ENCODE results near the gene RASSF3. TPM values are rescaled to one million over a fixed set of nuclear protein-coding genes. Genes with fewer than 3 reads are reported as not detected.

The RASSF3 gene
- total and polyA plus RNA-seq, 5 donors from 2014 or later, result 5.5 to 158 (median 10.5) TPM

DNA sequence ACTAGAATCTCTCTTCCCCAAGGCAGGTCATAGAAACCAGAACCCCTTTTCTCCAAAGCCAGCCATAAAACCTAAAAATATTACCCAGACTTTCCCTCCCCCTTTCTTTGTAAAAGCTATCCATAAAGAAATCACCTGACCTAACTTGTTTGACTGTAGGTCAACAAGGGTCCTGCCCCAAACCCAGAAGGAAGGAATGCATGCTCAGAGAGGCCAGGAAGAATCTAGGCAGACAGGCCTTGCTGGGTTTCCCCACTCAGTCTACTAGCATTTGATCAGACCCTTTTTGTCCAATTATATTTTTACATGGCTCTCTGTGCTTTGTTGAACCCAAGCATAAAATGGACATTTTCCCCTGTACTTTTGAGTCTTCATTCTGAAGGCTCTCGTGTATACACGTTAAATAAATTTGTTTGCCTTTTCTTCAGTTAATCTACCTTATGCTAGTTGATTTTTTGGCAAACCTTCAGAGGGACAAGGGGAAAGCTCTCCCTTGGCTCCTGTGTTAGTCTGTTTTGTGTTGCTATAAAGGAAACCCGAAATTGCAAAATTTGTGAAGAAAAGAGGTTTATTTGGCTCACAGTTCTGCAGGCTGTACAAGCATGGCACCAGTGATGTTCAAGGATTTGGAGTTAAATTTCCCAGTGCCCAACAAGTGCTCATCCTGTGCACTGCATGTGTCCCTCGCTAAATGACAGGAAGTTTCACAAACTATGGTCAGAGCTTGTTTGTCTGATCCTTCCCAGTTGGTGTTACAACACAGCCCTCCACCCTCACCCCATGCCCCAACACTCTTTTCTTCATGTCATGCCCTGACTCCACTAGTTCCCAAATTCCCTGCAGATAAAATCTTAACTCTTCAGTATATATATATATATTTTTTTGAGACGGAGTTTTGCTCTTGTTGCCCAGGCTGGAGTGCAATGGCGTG is 14.2 kb upstream of the RASSF3 start:
- Mint-ChIP-seq H3K4me1 (peaks cover 5 to 44% (median 20%) of the 10 kb centered on the region in 4 donors), H3K4me3 (no peak overlapping the region), H3K9me3 (no peaks in the 10 kb centered on the region), H3K36me3 (peaks cover 3% of the 10 kb centered on the region), H3K27me3 (peaks cover 17% of the 10 kb centered on the region), H3K27ac (peak overlapping the region in 1 of 3 donors; percentile 16)
- Histone ChIP-seq H3K27me3 (ENCODE audit: control insufficient read depth, insufficient read depth, low read length) (no peaks in the 10 kb centered on the region), H3K9me3 (ENCODE audit: control insufficient read depth in 2 of 2, low read length in 2 of 2) (no peaks in the 10 kb centered on the region), H3K36me3 (ENCODE audit: control insufficient read depth, insufficient read depth, low read length) (no peaks in the 10 kb centered on the region), H3K4me1 (ENCODE audit: control insufficient read depth, insufficient read depth, low read length, poor library complexity, severe bottlenecking) (peaks cover 19% of the 10 kb centered on the region), H3K27ac (ENCODE audit: insufficient read depth, low read length, poor library complexity, severe bottlenecking) (no peak overlapping the region), H3K4me3 (ENCODE audit: low read depth, low read length) (no peak overlapping the region)
- no peak for DNase-seq
- ATAC-seq (ENCODE audit: low read depth in 2 of 2), result no peak

DNA sequence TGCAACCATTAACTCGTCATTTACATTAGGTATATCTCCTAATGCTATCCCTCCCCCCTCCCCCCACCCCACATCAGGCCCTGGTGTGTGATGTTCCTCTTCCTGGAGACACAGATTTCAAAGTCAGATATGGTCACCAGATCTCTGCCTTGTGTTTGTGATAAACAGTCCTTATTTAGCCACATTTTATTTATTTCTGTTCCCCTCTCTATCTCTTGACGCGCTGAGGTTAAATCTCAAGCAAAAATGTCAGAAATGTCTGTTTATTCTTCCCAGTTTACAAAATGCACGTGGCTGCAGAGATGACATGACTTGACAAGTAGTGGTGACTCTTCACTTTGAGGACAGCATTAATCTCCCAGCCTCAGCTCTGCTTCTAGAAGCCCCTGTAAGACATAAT is 11.5 kb upstream of the RASSF3 start:
- DNase-seq (no peak), ATAC-seq (ENCODE audit: low read depth in 2 of 2) (no peak)
- Histone ChIP-seq H3K4me1 (ENCODE audit: control insufficient read depth, insufficient read depth, low read length, poor library complexity, severe bottlenecking) (peaks cover 19% of the 10 kb centered on the region), H3K36me3 (ENCODE audit: control insufficient read depth, insufficient read depth, low read length) (no peaks in the 10 kb centered on the region), H3K9me3 (ENCODE audit: control insufficient read depth in 2 of 2, low read length in 2 of 2) (no peaks in the 10 kb centered on the region), H3K27me3 (ENCODE audit: control insufficient read depth, insufficient read depth, low read length) (no peaks in the 10 kb centered on the region), H3K27ac (ENCODE audit: insufficient read depth, low read length, poor library complexity, severe bottlenecking) (no peak overlapping the region), H3K4me3 (ENCODE audit: low read depth, low read length) (peak overlapping the region; percentile 55)
- Mint-ChIP-seq H3K4me3 (peak overlapping the region in 3 of 4 donors; percentile 0 to 72 (median 67)), H3K36me3 (peaks cover 3% of the 10 kb centered on the region), H3K4me1 (peaks cover 5 to 44% (median 20%) of the 10 kb centered on the region in 4 donors), H3K9me3 (no peaks in the 10 kb centered on the region), H3K27ac (peak overlapping the region in 2 of 3 donors; percentile 8 to 21), H3K27me3 (peaks cover 5% of the 10 kb centered on the region)

DNA sequence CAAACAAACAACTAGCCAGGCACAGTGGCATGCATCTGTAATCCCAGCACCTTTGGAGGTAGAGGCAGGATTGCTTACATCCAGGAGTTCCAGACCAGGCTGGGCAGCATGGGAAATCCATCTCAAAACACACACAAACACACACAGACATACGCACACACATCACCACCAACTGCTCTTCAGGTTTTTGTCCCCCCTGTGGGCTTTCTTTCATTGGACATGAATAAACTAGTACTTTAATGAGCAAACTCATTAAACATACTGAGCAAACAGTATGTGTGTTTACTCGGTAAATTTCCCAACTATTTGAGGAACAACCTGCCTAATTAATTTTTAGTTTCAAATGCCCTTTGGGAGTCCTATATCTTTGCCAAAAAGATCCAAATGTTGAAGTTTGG is 10.1 kb upstream of the RASSF3 start:
- Mint-ChIP-seq H3K4me1 (peaks cover 5 to 44% (median 20%) of the 10 kb centered on the region in 4 donors), H3K27me3 (peaks cover 5% of the 10 kb centered on the region), H3K27ac (no peak overlapping the region), H3K9me3 (no peaks in the 10 kb centered on the region), H3K36me3 (peaks cover 3% of the 10 kb centered on the region), H3K4me3 (peak overlapping the region in 1 of 4 donors; percentile 71)
- H3K27ac ChIP-seq (ENCODE audit: insufficient read depth, low read length, poor library complexity, severe bottlenecking), result no peak overlapping the region
- no peak overlapping the region for H3K4me3 ChIP-seq (ENCODE audit: low read depth, low read length)
- H3K27me3 ChIP-seq (ENCODE audit: control insufficient read depth, insufficient read depth, low read length), result no peaks in the 10 kb centered on the region
- DNase-seq, result no peak
- no peaks in the 10 kb centered on the region for H3K36me3 ChIP-seq (ENCODE audit: control insufficient read depth, insufficient read depth, low read length)
- no peak for ATAC-seq (ENCODE audit: low read depth in 2 of 2)
- H3K9me3 ChIP-seq (ENCODE audit: control insufficient read depth in 2 of 2, low read length in 2 of 2), result no peaks in the 10 kb centered on the region
- peaks cover 19% of the 10 kb centered on the region for H3K4me1 ChIP-seq (ENCODE audit: control insufficient read depth, insufficient read depth, low read length, poor library complexity, severe bottlenecking)

DNA sequence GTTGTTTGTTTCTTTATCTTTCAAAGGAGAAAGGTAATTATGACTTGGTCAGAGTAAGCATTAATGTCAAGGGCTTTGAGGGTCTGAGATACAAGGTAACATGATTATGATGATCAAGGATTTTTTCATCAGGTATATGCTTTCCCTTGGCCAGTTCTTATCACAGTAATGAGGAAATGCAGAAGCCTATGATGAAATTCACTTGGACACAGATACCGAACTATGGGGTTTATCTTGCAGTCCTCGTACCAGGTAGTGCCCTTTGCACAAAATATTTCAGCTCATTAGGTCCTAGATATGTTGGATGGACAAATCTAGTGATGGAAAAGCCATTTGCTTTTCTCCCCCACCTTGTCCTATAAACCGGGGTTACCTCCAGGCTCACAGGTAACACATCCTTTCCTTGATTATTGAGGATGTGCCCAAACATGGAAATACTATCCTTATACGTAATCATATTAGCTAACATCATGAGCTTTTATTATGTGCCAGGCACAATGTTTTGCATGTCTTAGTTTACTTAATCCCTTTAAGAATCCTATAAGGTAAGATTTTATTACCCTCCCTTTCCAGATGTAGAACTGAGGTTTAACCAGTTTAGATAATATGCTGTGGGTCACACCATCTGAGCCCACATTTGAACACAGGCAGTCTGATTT is 7.0 kb upstream of the RASSF3 start:
- Histone ChIP-seq H3K27me3 (ENCODE audit: control insufficient read depth, insufficient read depth, low read length) (no peaks in the 10 kb centered on the region), H3K4me3 (ENCODE audit: low read depth, low read length) (no peak overlapping the region), H3K27ac (ENCODE audit: insufficient read depth, low read length, poor library complexity, severe bottlenecking) (no peak overlapping the region), H3K9me3 (ENCODE audit: control insufficient read depth in 2 of 2, low read length in 2 of 2) (no peaks in the 10 kb centered on the region), H3K4me1 (ENCODE audit: control insufficient read depth, insufficient read depth, low read length, poor library complexity, severe bottlenecking) (peaks cover 18% of the 10 kb centered on the region), H3K36me3 (ENCODE audit: control insufficient read depth, insufficient read depth, low read length) (no peaks in the 10 kb centered on the region)
- Mint-ChIP-seq H3K4me3 (no peak overlapping the region), H3K36me3 (no peaks in the 10 kb centered on the region), H3K27me3 (peaks cover 5% of the 10 kb centered on the region), H3K4me1 (peaks cover 5 to 35% (median 17%) of the 10 kb centered on the region in 4 donors), H3K9me3 (peaks cover 0 to 1% (median 0%) of the 10 kb centered on the region in 7 donors), H3K27ac (no peak overlapping the region)
- DNase-seq, result no peak
- ATAC-seq (ENCODE audit: low read depth in 2 of 2), result no peak

DNA sequence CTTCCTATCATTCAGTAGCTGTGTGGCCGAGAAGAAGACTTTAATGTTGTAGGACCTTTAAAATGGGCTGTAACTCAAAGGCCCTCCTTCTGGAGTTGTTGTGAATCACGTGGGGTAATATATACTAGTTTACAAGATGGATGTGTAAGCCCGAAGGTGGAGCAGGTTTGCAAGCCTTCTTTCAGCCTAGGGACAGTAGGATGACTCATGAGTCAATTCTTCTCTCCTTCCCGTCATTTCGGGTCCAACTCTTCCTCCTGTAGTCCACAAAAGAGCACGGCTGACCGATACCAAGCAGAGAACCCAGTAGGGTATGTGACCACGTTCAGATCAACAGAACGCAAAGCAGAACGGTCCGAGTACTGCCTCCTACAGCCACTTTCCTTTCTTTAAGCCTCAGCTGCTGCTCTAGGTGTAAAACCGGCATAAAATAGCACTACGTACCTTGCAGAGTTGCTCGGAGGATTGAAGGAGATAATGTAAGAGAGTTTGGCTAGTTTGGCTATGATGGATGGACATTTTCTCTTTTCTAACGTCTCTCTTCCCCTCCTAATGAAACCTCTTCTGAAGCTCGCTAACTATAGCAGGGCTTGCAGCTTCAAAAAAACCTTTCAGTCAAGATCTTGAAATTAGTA is 1.3 kb upstream of the RASSF3 start:
- Histone ChIP-seq H3K27ac (ENCODE audit: insufficient read depth, low read length, poor library complexity, severe bottlenecking) (peak overlapping the region; percentile 85), H3K9me3 (ENCODE audit: control insufficient read depth in 2 of 2, low read length in 2 of 2) (no peaks in the 10 kb centered on the region), H3K4me3 (ENCODE audit: low read depth, low read length) (peak overlapping the region; percentile 96), H3K36me3 (ENCODE audit: control insufficient read depth, insufficient read depth, low read length) (peaks cover 2% of the 10 kb centered on the region), H3K4me1 (ENCODE audit: control insufficient read depth, insufficient read depth, low read length, poor library complexity, severe bottlenecking) (peaks cover 31% of the 10 kb centered on the region), H3K27me3 (ENCODE audit: control insufficient read depth, insufficient read depth, low read length) (no peaks in the 10 kb centered on the region)
- ATAC-seq (ENCODE audit: low read depth in 2 of 2), result peak; percentile 43
- Mint-ChIP-seq H3K4me1 (peaks cover 12 to 37% (median 23%) of the 10 kb centered on the region in 4 donors), H3K4me3 (peak overlapping the region; percentile 89 to 93 (median 91)), H3K27me3 (no peaks in the 10 kb centered on the region), H3K9me3 (peaks cover 0 to 1% (median 0%) of the 10 kb centered on the region in 7 donors), H3K36me3 (peaks cover 14% of the 10 kb centered on the region), H3K27ac (peak overlapping the region; percentile 90 to 99 (median 92))
- peak; percentile 35 to 75 (median 56) for DNase-seq

DNA sequence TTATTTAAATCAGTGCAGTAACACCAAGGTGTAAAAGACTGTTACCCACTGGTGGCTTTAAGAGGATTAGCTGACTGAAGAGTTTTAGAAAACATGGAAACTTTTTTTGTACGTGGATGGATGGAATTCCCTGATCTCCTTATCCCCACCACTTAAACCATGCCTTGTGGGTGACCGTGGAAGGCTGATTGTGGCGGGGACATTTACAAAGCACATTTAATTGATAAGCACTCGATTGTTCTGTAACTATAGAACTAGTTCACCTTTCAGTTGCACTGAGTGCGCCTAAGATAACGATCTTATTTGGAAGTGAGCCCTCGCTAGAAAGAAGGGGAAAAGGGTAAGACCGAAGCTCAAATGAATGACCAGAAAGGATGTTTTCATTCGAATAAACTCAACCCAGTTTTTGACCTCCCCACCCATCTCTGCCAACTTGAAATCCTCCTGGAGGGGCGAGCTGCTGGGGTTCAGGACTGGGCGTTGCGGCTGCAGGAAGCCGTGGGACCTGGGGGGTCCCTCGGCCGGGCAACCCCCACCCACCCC is 688 bp upstream of the RASSF3 start:
- Mint-ChIP-seq H3K4me1 (peaks cover 12 to 42% (median 25%) of the 10 kb centered on the region in 4 donors), H3K9me3 (peaks cover 0 to 1% (median 0%) of the 10 kb centered on the region in 7 donors), H3K27me3 (no peaks in the 10 kb centered on the region), H3K36me3 (peaks cover 18% of the 10 kb centered on the region), H3K4me3 (peak overlapping the region; percentile 89 to 93 (median 91)), H3K27ac (peak overlapping the region; percentile 90 to 99 (median 92))
- Histone ChIP-seq H3K9me3 (ENCODE audit: control insufficient read depth in 2 of 2, low read length in 2 of 2) (no peaks in the 10 kb centered on the region), H3K27me3 (ENCODE audit: control insufficient read depth, insufficient read depth, low read length) (no peaks in the 10 kb centered on the region), H3K4me3 (ENCODE audit: low read depth, low read length) (peak overlapping the region; percentile 96), H3K27ac (ENCODE audit: insufficient read depth, low read length, poor library complexity, severe bottlenecking) (peak overlapping the region; percentile 85), H3K4me1 (ENCODE audit: control insufficient read depth, insufficient read depth, low read length, poor library complexity, severe bottlenecking) (peaks cover 37% of the 10 kb centered on the region), H3K36me3 (ENCODE audit: control insufficient read depth, insufficient read depth, low read length) (peaks cover 7% of the 10 kb centered on the region)
- DNase-seq, result peak in 1 of 3 donors; percentile 41
- peak in 1 of 2 donors; percentile 8 for ATAC-seq (ENCODE audit: low read depth in 2 of 2)

DNA sequence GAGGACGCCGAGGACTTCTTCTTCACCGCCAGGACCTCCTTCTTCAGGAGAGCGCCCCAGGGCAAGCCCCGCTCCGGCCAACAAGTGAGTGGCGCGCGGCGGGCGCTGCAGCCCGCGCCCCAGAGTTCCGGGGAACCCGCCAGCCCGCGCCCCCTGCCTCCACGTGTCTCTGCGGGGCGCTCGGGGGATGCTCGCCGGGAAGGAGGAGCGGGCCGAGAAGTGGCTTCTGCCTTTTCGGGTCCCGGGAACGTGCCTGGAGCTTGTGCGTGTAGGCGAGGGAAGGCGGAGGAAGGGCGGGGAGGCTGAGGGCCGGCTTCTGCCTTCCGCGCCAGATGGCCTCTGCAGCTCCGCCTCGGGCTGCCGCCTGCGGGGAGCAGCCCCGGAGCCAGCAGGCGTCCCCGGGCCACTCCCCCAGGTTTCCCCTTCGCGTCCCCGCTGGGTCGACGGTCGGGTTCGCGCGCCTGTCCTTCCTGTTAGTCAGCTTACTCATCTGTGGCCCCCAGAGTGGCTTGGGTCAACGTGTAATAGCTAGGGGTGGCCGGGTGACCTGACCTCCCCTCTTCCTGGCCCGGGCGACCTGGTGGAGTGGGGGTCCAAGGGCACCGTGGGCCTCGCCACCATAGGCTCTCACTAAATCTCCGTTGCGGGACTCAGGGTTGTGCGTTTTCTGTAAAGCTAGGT is 505 bp downstream of the RASSF3 start:
- Mint-ChIP-seq H3K27ac (peak overlapping the region; percentile 86 to 98 (median 97)), H3K36me3 (peaks cover 27% of the 10 kb centered on the region), H3K4me1 (peaks cover 20 to 51% (median 33%) of the 10 kb centered on the region in 4 donors), H3K27me3 (no peaks in the 10 kb centered on the region), H3K4me3 (peak overlapping the region; percentile 97 to 99 (median 99)), H3K9me3 (peaks cover 0 to 1% (median 0%) of the 10 kb centered on the region in 7 donors)
- Histone ChIP-seq H3K27me3 (ENCODE audit: control insufficient read depth, insufficient read depth, low read length) (no peaks in the 10 kb centered on the region), H3K4me3 (ENCODE audit: low read depth, low read length) (peak overlapping the region; percentile 99), H3K9me3 (ENCODE audit: control insufficient read depth in 2 of 2, low read length in 2 of 2) (no peaks in the 10 kb centered on the region), H3K4me1 (ENCODE audit: control insufficient read depth, insufficient read depth, low read length, poor library complexity, severe bottlenecking) (peaks cover 49% of the 10 kb centered on the region), H3K36me3 (ENCODE audit: control insufficient read depth, insufficient read depth, low read length) (peaks cover 18% of the 10 kb centered on the region), H3K27ac (ENCODE audit: insufficient read depth, low read length, poor library complexity, severe bottlenecking) (peak overlapping the region; percentile 85)
- DNase-seq (peak; percentile 63 to 83 (median 65)), ATAC-seq (ENCODE audit: low read depth in 2 of 2) (peak; percentile 57 to 60)
